Endothelial cell of umbilical vein (primary cell): ENCODE results near the gene LIAS. TPM values are rescaled to one million over a fixed set of nuclear protein-coding genes. Genes with fewer than 3 reads are reported as not detected.

Source experiments
- Bru-seq: library from RNA; stranded (reverse); fragments of 400-500 nt; gene quantifications from one replicate; lab custom pipeline; 2021; lab: Mats Ljungman, UMichigan
- BruChase-seq, 2 experiments: library from RNA; stranded (reverse); fragments of 400-500 nt; gene quantifications; one replicate each; lab custom pipeline; 2021; lab: Mats Ljungman, UMichigan
- BruUV-seq: library from RNA; stranded (reverse); fragments of 400-500 nt; replicated peaks from 2 replicates; lab custom pipeline; 2021; lab: Mats Ljungman, UMichigan
- CTCF ChIA-PET: fragments of 300-600, 350-600 bp; sonication (Branson Sonifier 250); formaldehyde crosslinking; loops from one replicate; lab custom pipeline; 2021; ENCODE audit warnings: antibody characterized with exemption, inconsistent platforms; lab: Charles Lee
- POLR2A ChIA-PET: fragments of 300-600, 350-600 bp; sonication (Branson Sonifier 250); formaldehyde crosslinking; loops from one replicate; lab custom pipeline; 2021; ENCODE audit warnings: antibody characterized with exemption, inconsistent platforms; lab: Charles Lee
- DNase-seq: peaks from one replicate; pipeline ENCODE4 v3.0.0-alpha.2; 2011; ENCODE audit warnings: low read depth, low spot score
- FAIRE-seq: peaks from 2 replicates; lab custom pipeline; 2011; peaks lifted over from hg19 to GRCh38; lab: Jason Lieb, UNC
- H2AFZ ChIP-seq: 2 replicates; pipeline ENCODE4 v1.6.0; 2012; ENCODE audit warnings: low read depth, low read length, control low read depth, inconsistent platforms
- H3K27ac ChIP-seq: 2 replicates; pipeline ENCODE4 v1.5.1; 2011; ENCODE audit warnings: low read depth, mild to moderate bottlenecking, control low read depth, low read length, moderate library complexity; ENCODE audit not compliant: insufficient read depth
- H3K27me3 ChIP-seq, 2 experiments: 2 replicates each; pipeline versions ENCODE4 v1.6.0 to v1.6.1; 2011; ENCODE audit warnings: low read length in 2 of 2, mixed read lengths in 1 of 2; ENCODE audit not compliant: control insufficient read depth in 2 of 2, insufficient read depth in 2 of 2
- H3K36me3 ChIP-seq, 2 experiments: 2 replicates in 1 of 2; 3 replicates in 1 of 2; pipeline ENCODE4 v1.5.1; 2011; ENCODE audit warnings: low read length in 2 of 2, mild to moderate bottlenecking in 1 of 2, moderate library complexity in 1 of 2; ENCODE audit not compliant: control insufficient read depth in 2 of 2, insufficient read depth in 2 of 2; ENCODE audit errors: extremely low read depth in 1 of 2
- H3K4me1 ChIP-seq: 3 replicates; pipeline ENCODE4 v1.5.1; 2011; ENCODE audit warnings: mild to moderate bottlenecking, low read length; ENCODE audit not compliant: control insufficient read depth, insufficient read depth; ENCODE audit errors: extremely low read depth
- H3K4me2 ChIP-seq: 2 replicates; pipeline ENCODE4 v1.6.1; 2011; ENCODE audit warnings: low read length, control low read depth, mixed read lengths; ENCODE audit not compliant: insufficient read depth
- H3K4me3 ChIP-seq, 3 experiments: fragments of 200-600 bp in 1 of 3; sonication (generic), shearing (Covaris generic) in 1 of 3; replicated peaks in 1 of 3; 2 replicates each; pipeline ENCODE4 v1.5.1; 2011 to 2016; ENCODE audit warnings: control low read depth in 3 of 3, low read length in 3 of 3, mild to moderate bottlenecking in 2 of 3, inconsistent platforms in 1 of 3, low read depth in 1 of 3, moderate library complexity in 1 of 3; ENCODE audit not compliant: insufficient read depth in 1 of 3
- H3K79me2 ChIP-seq: 2 replicates; pipeline ENCODE4 v1.6.0; 2012; ENCODE audit warnings: low read length, inconsistent platforms; ENCODE audit not compliant: control insufficient read depth, insufficient read depth
- H3K9ac ChIP-seq: replicated peaks from 2 replicates; pipeline ENCODE3; 2011; ENCODE audit warnings: low read length, control low read depth; ENCODE audit not compliant: insufficient read depth; ENCODE audit errors: extremely low read depth
- H3K9me1 ChIP-seq: replicated peaks from 3 replicates; pipeline ENCODE4 v1.6.0; 2011; ENCODE audit warnings: mild to moderate bottlenecking, low read length; ENCODE audit not compliant: control insufficient read depth, insufficient read depth; ENCODE audit errors: extremely low read depth
- H3K9me3 ChIP-seq: replicated peaks from 2 replicates; pipeline ENCODE4 v1.5.1; 2012; ENCODE audit warnings: low read length, inconsistent platforms; ENCODE audit not compliant: control insufficient read depth, insufficient read depth
- H4K20me1 ChIP-seq: replicated peaks from 2 replicates; pipeline ENCODE3; 2011; ENCODE audit warnings: mild to moderate bottlenecking, low read length; ENCODE audit not compliant: control insufficient read depth, insufficient read depth; ENCODE audit errors: extremely low read depth
- CTCF ChIP-seq, 2 donors: IDR thresholded peaks; 1 replicate in 1 of 2; 2 replicates in 1 of 2; pipeline ENCODE4 v1.5.1; 2011; ENCODE audit warnings: low read length in 2 of 2, mild to moderate bottlenecking in 2 of 2, moderate library complexity in 2 of 2, control low read depth in 1 of 2, inconsistent platforms in 1 of 2, low read depth in 1 of 2; ENCODE audit not compliant: insufficient read depth in 1 of 2; ENCODE audit errors: extremely low read depth in 1 of 2
- EZH2 ChIP-seq: IDR thresholded peaks from 2 replicates; pipeline ENCODE4 v1.6.1; 2012; ENCODE audit warnings: borderline replicate concordance, low read depth, mild to moderate bottlenecking, moderate library complexity, low read length, inconsistent platforms; ENCODE audit not compliant: severe bottlenecking
- FOS ChIP-seq: IDR thresholded peaks from 2 replicates; pipeline ENCODE4 v1.6.1; 2011; ENCODE audit warnings: mild to moderate bottlenecking, low read length, moderate library complexity, borderline replicate concordance; ENCODE audit not compliant: insufficient read depth
- GATA2 ChIP-seq: IDR thresholded peaks from 2 replicates; pipeline ENCODE4 v1.7.0; 2011; ENCODE audit warnings: low read depth, mild to moderate bottlenecking, moderate library complexity, mixed read lengths, low read length; ENCODE audit not compliant: insufficient read length, insufficient read depth
- JUN ChIP-seq: IDR thresholded peaks from 2 replicates; pipeline ENCODE4 v1.6.1; 2011; ENCODE audit warnings: borderline replicate concordance, low read depth; ENCODE audit not compliant: insufficient read length, insufficient read depth
- MAX ChIP-seq: IDR thresholded peaks from 2 replicates; pipeline ENCODE4 v1.6.1; 2011; ENCODE audit not compliant: insufficient read depth, insufficient read length
- MYC ChIP-seq: IDR thresholded peaks from one replicate; pipeline ENCODE4 v1.6.1; 2011; ENCODE audit warnings: mild to moderate bottlenecking, low read depth, low read length
- POLR2A ChIP-seq: IDR thresholded peaks from 2 replicates; pipeline ENCODE4 v1.6.1; 2012; ENCODE audit warnings: low read depth, mild to moderate bottlenecking, control low read depth, low read length
- POLR2AphosphoS5 ChIP-seq: IDR thresholded peaks from 2 replicates; pipeline ENCODE4 v1.6.1; 2012; ENCODE audit warnings: low read depth, mild to moderate bottlenecking, control low read depth, low read length, moderate library complexity; ENCODE audit not compliant: insufficient read depth
- dilution Hi-C: fragments of 300-500 bp; cut with MboI; formaldehyde crosslinking; loops from one replicate; pipeline ENCODE4 v1.15.0; 2019; ENCODE audit warnings: low sequenced_read_pairs; ENCODE audit not compliant: extremely low pct_ligation_motif_present
- intact Hi-C: fragments of 100-400 bp; cut with micrococcal nuclease; formaldehyde crosslinking; loops from one replicate; pipeline ENCODE4 v1.10.0; 2022
- long read RNA-seq: library from polyadenylated mRNA; stranded (forward); transcript quantifications from one replicate; pipeline ENCODE4 v2.0.0, GENCODE V29; 2021
- polyA minus RNA-seq, 3 experiments: library from RNA; depleted of rRNA, polyadenylated mRNA; stranded (reverse); fragments of >200 nt; gene quantifications; 1 replicate in 1 of 3; 2 replicates in 2 of 3; pipeline ENCODE4 v1.2.3, GENCODE V29; 2011
- polyA plus RNA-seq, 4 experiments: library from polyadenylated mRNA; depleted of rRNA in 3 of 4; stranded (reverse) in 3 of 4; unstranded in 1 of 4; fragments of >200 nt; gene quantifications; 2 replicates each; pipeline versions ENCODE4 v1.2.1 to v1.2.3, GENCODE V29; 2011 to 2012; ENCODE audit warnings: missing spikeins in 1 of 4
- total RNA-seq: library from RNA; stranded (reverse); gene quantifications from 2 replicates; pipeline ENCODE4 v1.2.3, GENCODE V29; 2021

LIAS gene
- total RNA-seq, result 9.7 and 11.3 TPM in 2 replicates
- 4.0 and 5.5 TPM in 2 replicates for polyA plus RNA-seq
- polyA plus RNA-seq (2011; cell fraction: cytosol; rRNA removed), result 8.1 and 8.9 TPM in 2 replicates
- polyA plus RNA-seq (2011; cell fraction: nucleus; rRNA removed), result 8.6 and 10.3 TPM in 2 replicates
- 6.0 and 12.3 TPM in 2 replicates for polyA plus RNA-seq (2012)
- polyA minus RNA-seq, result 2.3 and 5.6 TPM in 2 replicates
- 5.6 TPM for polyA minus RNA-seq (2011; cell fraction: cytosol; rRNA and poly(A)+ RNA removed)
- 4.5 and 7.2 TPM in 2 replicates for polyA minus RNA-seq (2011; cell fraction: nucleus; rRNA and poly(A)+ RNA removed)
- Bru-seq, nascent RNA, result percentile 60 among the genes with signal in this experiment
- percentile 54 among the genes with signal in this experiment for BruChase-seq, experiment 1, labeled RNA remaining after a 6-hour chase
- percentile 63 among the genes with signal in this experiment for BruChase-seq, experiment 2, labeled RNA remaining after a 2-hour chase
- long read RNA-seq, full-length matches to known transcripts, result 15 of 22 reads
- long read RNA-seq, partial matches to known transcripts, result 1 of 22 reads
- long read RNA-seq, other reads (novel, unspliced or antisense), result 6 of 22 reads

GRCh38 chr4:39458505-39459300, at the start of gene LIAS, which contains the start of gene RPL9:
LIAS (plus strand) TSS chr4:39459056; CDS start chr4:39459118, 62 bp downstream.
RPL9 (minus strand) TSS chr4:39458922; CDS start chr4:39458439, 483 bp downstream.
- ChIA-PET POLR2A (interaction anchor here (0.8 to 2.0 kb wide), 3 partner anchors 10 to 203 kb away, joined by 3 to 8 read pairs (median 3); partner anchors contain the start of gene UGDH), CTCF (interaction anchor here (0.7 kb wide), 1 partner anchor 11 kb away, joined by 5 read pairs; no protein-coding TSS in a partner anchor)
- FAIRE-seq (peak; percentile 100), DNase-seq (peak; percentile 99)
- H2AFZ ChIP-seq, result peak within 1 kb of the TSS; percentile 93
- no peaks in the 10 kb centered on the region for H3K9me3 ChIP-seq
- peaks cover 4% of the 10 kb centered on the region for H4K20me1 ChIP-seq
- intact Hi-C loops, result loop anchor here (1.0 kb wide), 2 partner anchors 203 to 276 kb away; partner anchors contain the start of gene WDR19
- peaks cover 7 to 21% of the 10 kb centered on the region in 2 experiments for H3K36me3 ChIP-seq
- dilution Hi-C loops, result no loop called here
- TSS peak; percentile 51 for BruUV-seq
- H3K4me1 ChIP-seq, result peaks cover 26% of the 10 kb centered on the region
- peak within 1 kb of the TSS; percentile 92 for H3K9ac ChIP-seq
- H3K4me3 ChIP-seq, result peak within 1 kb of the TSS; percentile 55 to 99 (median 93)
- H3K4me2 ChIP-seq, result peak within 1 kb of the TSS; percentile 97
- TF ChIP-seq GATA2, result no peak
- TF ChIP-seq POLR2A, result peak; percentile 98
- TF ChIP-seq POLR2AphosphoS5, result peak; percentile 97
- TF ChIP-seq MAX, result no peak
- TF ChIP-seq JUN, result peak; percentile 52
- no peak for TF ChIP-seq EZH2
- no peak for TF ChIP-seq CTCF (IDR thresholded peaks at IDR 0.05; ENCODE audit: extremely low read depth in 1 of 2, insufficient read depth in 1 of 2, low read depth in 1 of 2, low read length in 2 of 2)
- no peak for TF ChIP-seq FOS
- peak; percentile 27 for TF ChIP-seq MYC
- H3K27me3 ChIP-seq, result no peaks in the 10 kb centered on the region
- peaks cover 38% of the 10 kb centered on the region for H3K79me2 ChIP-seq
- H3K9me1 ChIP-seq, result no peaks in the 10 kb centered on the region
- peak within 1 kb of the TSS; percentile 83 for H3K27ac ChIP-seq
